Measurements from ENCODE around the gene PLA2G4D.

The PLA2G4D gene

DNA sequence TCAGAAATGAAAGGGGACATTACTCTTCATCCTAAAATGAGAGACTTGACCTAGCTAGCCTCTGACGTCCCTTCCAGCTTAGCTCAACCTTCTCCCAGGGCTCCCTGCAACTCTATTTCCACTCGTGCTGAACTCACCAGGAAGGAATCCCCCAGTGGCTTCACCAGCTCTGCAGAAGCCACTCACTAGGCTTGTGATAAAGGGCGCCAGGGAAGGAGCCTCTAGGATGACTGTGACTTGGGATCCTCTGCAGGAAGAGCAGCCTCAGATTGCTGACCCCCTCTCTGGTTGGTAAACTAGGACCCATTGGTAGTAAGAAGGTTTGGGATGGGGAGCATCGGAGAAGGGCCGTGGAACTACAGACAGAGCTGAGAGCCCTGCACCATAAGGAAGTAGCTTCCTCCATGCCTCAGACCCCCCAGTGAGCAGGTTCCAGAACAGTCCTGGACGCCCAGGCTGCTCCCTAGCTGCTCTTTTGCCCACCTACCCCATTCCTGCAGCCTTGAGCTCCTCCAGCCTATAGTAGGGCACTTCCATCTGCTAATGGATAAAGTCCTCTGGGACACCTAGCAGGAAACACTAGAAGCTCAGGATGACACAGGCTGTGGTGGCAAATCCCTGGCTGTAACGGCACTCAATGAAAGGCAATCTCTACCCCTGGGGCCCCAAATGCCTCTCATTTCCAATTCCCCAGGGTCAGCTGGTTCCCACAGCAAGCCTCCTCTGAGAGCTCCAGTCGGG is 36.1 kb upstream of the PLA2G4D start:
- Histone ChIP-seq H3K4me2 (no peak overlapping the region), H3K4me3 (IDR thresholded peaks at IDR 0.05; ENCODE audit: insufficient read depth, low read depth, low read length) (no peak overlapping the region), H3K27ac (no peak overlapping the region), H3K4me1 (ENCODE audit: low read depth, poor library complexity, severe bottlenecking) (no peaks in the 10 kb centered on the region), H2AFZ (ENCODE audit: low read depth) (no peak overlapping the region), H3K79me2 (ENCODE audit: insufficient read depth, low read depth) (no peaks in the 10 kb centered on the region), H3K27me3 (ENCODE audit: insufficient read depth, low read depth) (no peaks in the 10 kb centered on the region), H3K9ac (no peak overlapping the region), H3K36me3 (ENCODE audit: insufficient read depth) (no peaks in the 10 kb centered on the region), H4K20me1 (ENCODE audit: insufficient read depth) (no peaks in the 10 kb centered on the region)
- TF ChIP-seq, protein P1, sequence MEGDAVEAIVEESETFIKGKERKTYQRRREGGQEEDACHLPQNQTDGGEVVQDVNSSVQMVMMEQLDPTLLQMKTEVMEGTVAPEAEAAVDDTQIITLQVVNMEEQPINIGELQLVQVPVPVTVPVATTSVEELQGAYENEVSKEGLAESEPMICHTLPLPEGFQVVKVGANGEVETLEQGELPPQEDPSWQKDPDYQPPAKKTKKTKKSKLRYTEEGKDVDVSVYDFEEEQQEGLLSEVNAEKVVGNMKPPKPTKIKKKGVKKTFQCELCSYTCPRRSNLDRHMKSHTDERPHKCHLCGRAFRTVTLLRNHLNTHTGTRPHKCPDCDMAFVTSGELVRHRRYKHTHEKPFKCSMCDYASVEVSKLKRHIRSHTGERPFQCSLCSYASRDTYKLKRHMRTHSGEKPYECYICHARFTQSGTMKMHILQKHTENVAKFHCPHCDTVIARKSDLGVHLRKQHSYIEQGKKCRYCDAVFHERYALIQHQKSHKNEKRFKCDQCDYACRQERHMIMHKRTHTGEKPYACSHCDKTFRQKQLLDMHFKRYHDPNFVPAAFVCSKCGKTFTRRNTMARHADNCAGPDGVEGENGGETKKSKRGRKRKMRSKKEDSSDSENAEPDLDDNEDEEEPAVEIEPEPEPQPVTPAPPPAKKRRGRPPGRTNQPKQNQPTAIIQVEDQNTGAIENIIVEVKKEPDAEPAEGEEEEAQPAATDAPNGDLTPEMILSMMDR (conservative IDR thresholded peaks at IDR 0.05; ENCODE audit: low read depth, low read length): no peak

DNA sequence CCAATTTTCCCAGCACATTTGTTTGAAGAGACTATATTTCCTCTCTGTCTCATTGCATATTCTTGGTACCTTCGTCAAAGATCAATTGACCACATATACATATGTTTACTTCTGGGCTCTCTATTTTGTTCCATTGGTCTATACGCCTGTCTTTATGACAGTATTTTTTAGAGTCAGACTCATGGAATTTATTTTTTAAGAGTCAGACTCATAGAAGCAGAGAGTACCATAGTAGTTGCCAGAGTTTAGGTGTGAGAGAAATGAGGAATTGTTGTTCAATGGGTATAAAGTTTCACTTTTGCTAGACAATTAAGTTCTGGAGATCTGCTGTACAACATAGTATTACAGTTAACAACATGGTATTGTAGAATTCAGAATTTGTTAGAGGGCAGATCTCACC is 35.0 kb upstream of the PLA2G4D start:
- Histone ChIP-seq H3K27ac (no peak overlapping the region), H3K4me2 (no peak overlapping the region), H3K4me1 (ENCODE audit: low read depth, poor library complexity, severe bottlenecking) (no peaks in the 10 kb centered on the region), H3K36me3 (ENCODE audit: insufficient read depth) (no peaks in the 10 kb centered on the region), H3K4me3 (IDR thresholded peaks at IDR 0.05; ENCODE audit: insufficient read depth, low read depth, low read length) (no peak overlapping the region), H4K20me1 (ENCODE audit: insufficient read depth) (no peaks in the 10 kb centered on the region), H3K9ac (no peak overlapping the region), H2AFZ (ENCODE audit: low read depth) (no peak overlapping the region), H3K79me2 (ENCODE audit: insufficient read depth, low read depth) (no peaks in the 10 kb centered on the region), H3K27me3 (ENCODE audit: insufficient read depth, low read depth) (no peaks in the 10 kb centered on the region)
- TF ChIP-seq, protein P1 (conservative IDR thresholded peaks at IDR 0.05; ENCODE audit: low read depth, low read length): no peak

DNA sequence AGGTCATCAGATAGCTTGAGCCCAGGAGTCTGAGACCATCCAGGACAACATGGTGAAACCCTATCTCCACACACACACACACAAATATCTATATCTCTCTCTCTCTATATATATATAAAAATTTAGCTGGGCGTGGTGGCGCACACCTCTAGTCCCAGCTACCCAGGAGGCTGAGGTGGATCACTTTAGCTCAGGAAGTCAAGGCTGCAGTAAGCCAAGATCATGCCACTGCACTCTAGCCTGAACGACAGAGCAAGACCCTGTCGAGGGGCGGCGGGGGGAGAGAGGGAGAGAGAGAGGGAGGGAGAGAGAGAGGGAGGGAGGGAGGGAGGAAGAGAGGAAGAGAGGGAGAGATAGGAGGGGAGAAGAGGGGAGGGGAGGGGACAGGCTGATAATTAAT is 34.1 kb upstream of the PLA2G4D start:
- no peak overlapping the region for H3K9ac ChIP-seq
- no peaks in the 10 kb centered on the region for H3K36me3 ChIP-seq (ENCODE audit: insufficient read depth)
- H3K79me2 ChIP-seq (ENCODE audit: insufficient read depth, low read depth): no peaks in the 10 kb centered on the region
- H2AFZ ChIP-seq (ENCODE audit: low read depth): no peak overlapping the region
- H3K4me2 ChIP-seq: no peak overlapping the region
- no peaks in the 10 kb centered on the region for H3K27me3 ChIP-seq (ENCODE audit: insufficient read depth, low read depth)
- no peaks in the 10 kb centered on the region for H3K4me1 ChIP-seq (ENCODE audit: low read depth, poor library complexity, severe bottlenecking)
- H4K20me1 ChIP-seq (ENCODE audit: insufficient read depth): no peaks in the 10 kb centered on the region
- no peak overlapping the region for H3K4me3 ChIP-seq (IDR thresholded peaks at IDR 0.05; ENCODE audit: insufficient read depth, low read depth, low read length)
- TF ChIP-seq, protein P1 (conservative IDR thresholded peaks at IDR 0.05; ENCODE audit: low read depth, low read length): no peak
- H3K27ac ChIP-seq: no peak overlapping the region

DNA sequence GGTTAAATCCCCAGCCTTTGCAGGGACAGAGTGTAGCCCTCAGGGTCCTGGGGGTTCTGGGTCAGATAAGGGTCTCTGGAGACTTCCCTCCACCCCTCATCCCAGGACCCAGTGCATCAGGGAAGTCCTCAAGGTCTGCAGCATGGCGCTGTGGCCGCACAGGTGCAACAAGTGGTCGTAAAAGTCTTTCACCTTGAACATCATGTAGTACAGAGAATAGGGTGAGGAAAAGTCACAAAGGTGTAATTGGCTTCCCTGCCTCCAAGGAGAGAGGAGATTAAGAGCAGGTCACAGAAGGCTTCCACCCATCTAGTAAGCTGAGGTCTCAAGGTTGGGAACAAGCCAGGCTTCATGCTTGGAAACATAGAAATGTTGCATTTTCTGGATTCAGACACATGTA is 29.2 kb upstream of the PLA2G4D start:
- TF ChIP-seq, protein P1 (conservative IDR thresholded peaks at IDR 0.05; ENCODE audit: low read depth, low read length): no peak
- H3K4me1 ChIP-seq (ENCODE audit: low read depth, poor library complexity, severe bottlenecking): no peaks in the 10 kb centered on the region
- no peak overlapping the region for H3K9ac ChIP-seq
- no peaks in the 10 kb centered on the region for H3K79me2 ChIP-seq (ENCODE audit: insufficient read depth, low read depth)
- H3K4me3 ChIP-seq (IDR thresholded peaks at IDR 0.05; ENCODE audit: insufficient read depth, low read depth, low read length): no peak overlapping the region
- H3K27me3 ChIP-seq (ENCODE audit: insufficient read depth, low read depth): no peaks in the 10 kb centered on the region
- H4K20me1 ChIP-seq (ENCODE audit: insufficient read depth): no peaks in the 10 kb centered on the region
- no peaks in the 10 kb centered on the region for H3K36me3 ChIP-seq (ENCODE audit: insufficient read depth)
- H3K27ac ChIP-seq: no peak overlapping the region
- no peak overlapping the region for H3K4me2 ChIP-seq
- no peak overlapping the region for H2AFZ ChIP-seq (ENCODE audit: low read depth)
